Stimulated activated CD8-positive, alpha-beta memory T cell treated with anti-CD3 and anti-CD28 coated beads, Interleukin-7, amount 100 ng/mL, for 1 hour (primary cell): ENCODE measurements around the gene CHRND.
"Not testable (repeated sequence)": the region's sequence is repeated elsewhere in the genome, so short reads cannot be mapped to it uniquely, and the experiment has no call there.

Experiments
- DNase-seq, 2 donors: peaks; one replicate each; pipeline ENCODE4 v3.0.0-alpha.2; 2020; ENCODE audit warnings: low read depth in 2 of 2

Gene CHRND

GRCh38 chr2:232541961-232542714, 16.2 kb downstream of the CHRND start:
- no peak for DNase-seq

- DNase-seq, result no peak
Measured at GRCh38 chr2:232542715-232543467, 16.9 kb downstream of the CHRND start.

- DNase-seq, result no peak
Measured at GRCh38 chr2:232543491-232543890, 17.5 kb downstream of the CHRND start.

- no peak for DNase-seq
Measured at GRCh38 chr2:232543928-232544631, 18.1 kb downstream of the CHRND start.

GRCh38 chr2:232544674-232545073, 18.7 kb downstream of the CHRND start:
- no peak for DNase-seq

- DNase-seq, result no peak
Measured at GRCh38 chr2:232545511-232546375, 19.8 kb downstream of the CHRND start.

GRCh38 chr2:232547991-232548390, 22.0 kb downstream of the CHRND start:
- DNase-seq, result no peak

- DNase-seq, result no peak
Measured at GRCh38 chr2:232549655-232550353, 23.8 kb downstream of the CHRND start.

- DNase-seq, result peak; percentile 81 to 84
Measured at GRCh38 chr2:232550354-232551249, 24.6 kb downstream of the CHRND start, which contains the start of the genes EIF4E2 and TIGD1. TSS of gene EIF4E2 (plus strand) at chr2:232550689. CDS start at chr2:232550725, 36 bp downstream. TSS of gene TIGD1 (minus strand) at chr2:232550557. CDS start at chr2:232549882, 675 bp downstream.

- DNase-seq, result no peak
Measured at GRCh38 chr2:232551250-232551638, 25.3 kb downstream of the CHRND start.

- DNase-seq, result no peak
Measured at GRCh38 chr2:232551776-232552175, 25.8 kb downstream of the CHRND start.

- no peak for DNase-seq
Measured at GRCh38 chr2:232556426-232556825, 30.5 kb downstream of the CHRND start.

GRCh38 chr2:232562515-232563151, 36.7 kb downstream of the CHRND start:
- no peak for DNase-seq

- no peak for DNase-seq
Measured at GRCh38 chr2:232563580-232563979, 37.6 kb downstream of the CHRND start.

GRCh38 chr2:232567721-232568120, 41.8 kb downstream of the CHRND start:
- no peak for DNase-seq

GRCh38 chr2:232568161-232568560, 42.2 kb downstream of the CHRND start:
- no peak for DNase-seq

- no peak for DNase-seq
Measured at GRCh38 chr2:232569541-232569940, 43.6 kb downstream of the CHRND start.

- DNase-seq, result not testable (repeated sequence)
Measured at GRCh38 chr2:232570481-232570880, 44.5 kb downstream of the CHRND start.

- DNase-seq, result no peak
Measured at GRCh38 chr2:232571026-232571474, 45.1 kb downstream of the CHRND start.
